Muscle layer of duodenum (tissue), 2 donors: ENCODE measurements around the gene IL17RC.

Experiments used
- H3K27ac ChIP-seq: one replicate; pipeline ENCODE4 v1.7.0; 2013; ENCODE audit warnings: mild to moderate bottlenecking, low read length
- H3K27me3 ChIP-seq: one replicate; pipeline ENCODE4 v1.7.0; 2013; ENCODE audit warnings: low read depth, mild to moderate bottlenecking, control low read depth, low read length
- H3K36me3 ChIP-seq, 2 donors: one replicate each; pipeline ENCODE4 v1.7.0; 2013; ENCODE audit warnings: low read length in 2 of 2, control low read depth in 1 of 2, mild to moderate bottlenecking in 1 of 2; ENCODE audit not compliant: insufficient read depth in 2 of 2, control insufficient read depth in 1 of 2
- H3K4me1 ChIP-seq, 2 donors: one replicate each; pipeline ENCODE4 v1.7.0; 2013; ENCODE audit warnings: low read length in 2 of 2, mild to moderate bottlenecking in 2 of 2, control low read depth in 1 of 2, moderate library complexity in 1 of 2; ENCODE audit not compliant: insufficient read depth in 2 of 2, control insufficient read depth in 1 of 2
- H3K4me3 ChIP-seq, 2 donors: one replicate each; pipeline ENCODE4 v1.7.0; 2013; ENCODE audit warnings: low read length in 2 of 2, low read depth in 1 of 2, mild to moderate bottlenecking in 1 of 2
- H3K9me3 ChIP-seq, 2 donors: one replicate each; pipeline ENCODE4 v1.7.0; 2013; ENCODE audit warnings: low read length in 2 of 2, control low read depth in 1 of 2, mild to moderate bottlenecking in 1 of 2; ENCODE audit not compliant: control insufficient read depth in 1 of 2
- donor health status: healthy.

Gene IL17RC

DNA sequence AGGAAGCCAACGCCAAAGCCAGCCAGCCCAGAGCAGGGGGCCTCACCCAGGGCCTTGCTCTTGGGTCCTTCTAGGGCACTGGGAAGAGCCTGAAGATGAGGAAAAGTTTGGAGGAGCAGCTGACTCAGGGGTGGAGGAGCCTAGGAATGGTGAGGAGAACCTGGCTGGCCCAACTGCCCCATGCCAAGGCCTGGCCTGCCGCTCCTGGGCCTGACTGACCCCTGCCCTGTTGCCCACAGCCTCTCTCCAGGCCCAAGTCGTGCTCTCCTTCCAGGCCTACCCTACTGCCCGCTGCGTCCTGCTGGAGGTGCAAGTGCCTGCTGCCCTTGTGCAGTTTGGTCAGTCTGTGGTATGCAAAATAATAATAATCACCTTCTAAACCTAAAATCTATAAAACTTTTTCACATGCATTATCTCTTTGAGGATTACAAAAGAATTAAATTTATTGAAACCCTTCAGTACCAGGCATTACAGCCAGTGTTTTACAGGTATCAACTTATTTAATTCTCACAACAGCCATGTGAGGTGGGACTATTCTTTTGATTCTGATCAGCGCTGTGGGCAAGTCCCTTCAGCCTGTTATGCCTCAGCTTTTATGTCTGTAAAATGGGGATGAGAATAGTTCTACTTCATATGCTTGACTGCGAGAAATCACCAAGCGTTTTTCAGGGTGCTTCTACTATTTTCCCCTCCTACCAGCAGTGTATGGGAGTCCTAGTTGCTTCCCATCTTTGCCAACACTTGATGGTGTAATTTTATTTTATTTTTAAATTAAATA, 1.6 kb downstream of the IL17RC start:
- Histone ChIP-seq H3K9me3 (no peaks in the 10 kb centered on the region), H3K4me1 (peaks cover 21 to 36% of the 10 kb centered on the region in 2 donors), H3K4me3 (peak overlapping the region in 1 of 2 donors; percentile 63), H3K27ac (no peak overlapping the region), H3K36me3 (peaks cover 3 to 6% of the 10 kb centered on the region in 2 donors), H3K27me3 (no peaks in the 10 kb centered on the region)

DNA sequence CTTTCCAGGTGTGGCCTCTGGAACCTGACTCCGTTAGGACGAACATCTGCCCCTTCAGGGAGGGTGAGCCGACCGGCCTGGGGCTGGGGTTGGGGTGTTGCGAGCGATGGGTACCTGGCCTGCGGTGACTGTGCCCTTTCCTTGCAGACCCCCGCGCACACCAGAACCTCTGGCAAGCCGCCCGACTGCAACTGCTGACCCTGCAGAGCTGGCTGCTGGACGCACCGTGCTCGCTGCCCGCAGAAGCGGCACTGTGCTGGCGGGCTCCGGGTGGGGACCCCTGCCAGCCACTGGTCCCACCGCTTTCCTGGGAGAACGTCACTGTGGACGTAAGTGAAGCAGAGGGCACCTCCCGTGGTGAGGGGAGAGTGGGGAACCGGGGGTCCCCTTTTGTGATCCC, 11.3 kb downstream of the IL17RC start:
- H3K27ac ChIP-seq: no peak overlapping the region
- H3K4me3 ChIP-seq: no peak overlapping the region
- H3K9me3 ChIP-seq: no peaks in the 10 kb centered on the region
- peaks cover 0 to 4% of the 10 kb centered on the region in 2 donors for H3K4me1 ChIP-seq
- H3K27me3 ChIP-seq: no peaks in the 10 kb centered on the region
- H3K36me3 ChIP-seq: peaks cover 19 to 50% of the 10 kb centered on the region in 2 donors

DNA sequence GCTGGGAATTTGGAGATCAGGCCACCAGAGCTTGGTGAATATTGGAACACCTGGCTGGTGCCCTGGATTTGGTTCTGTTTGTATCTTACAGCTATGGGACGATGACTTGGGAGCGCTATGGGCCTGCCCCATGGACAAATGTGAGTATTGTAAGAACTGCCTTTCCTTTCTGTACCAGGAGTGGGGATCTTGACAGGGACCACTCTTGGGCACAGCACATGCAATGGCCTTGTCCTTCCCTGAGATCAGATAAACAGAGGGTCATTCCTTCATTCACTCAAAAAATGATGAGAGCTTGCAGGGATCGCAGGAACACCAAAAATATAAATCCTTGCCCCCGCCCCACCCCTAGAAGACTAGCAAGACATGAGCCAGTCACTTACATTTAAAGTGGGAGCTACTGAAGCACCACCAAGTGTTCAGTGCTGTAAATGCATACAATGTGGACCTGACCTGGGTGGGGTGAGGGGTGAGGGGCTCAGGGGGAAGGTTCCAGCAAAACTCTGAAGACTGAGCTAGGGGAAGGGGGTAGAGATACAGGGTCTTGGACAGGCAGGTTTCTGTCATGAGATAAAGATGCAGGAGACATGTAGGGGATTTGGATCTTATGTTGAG, 14.0 kb downstream of the IL17RC start:
- Histone ChIP-seq H3K36me3 (peaks cover 22 to 27% of the 10 kb centered on the region in 2 donors), H3K9me3 (no peaks in the 10 kb centered on the region), H3K4me3 (no peak overlapping the region), H3K27ac (no peak overlapping the region), H3K27me3 (no peaks in the 10 kb centered on the region), H3K4me1 (peaks cover 15 to 21% of the 10 kb centered on the region in 2 donors)

DNA sequence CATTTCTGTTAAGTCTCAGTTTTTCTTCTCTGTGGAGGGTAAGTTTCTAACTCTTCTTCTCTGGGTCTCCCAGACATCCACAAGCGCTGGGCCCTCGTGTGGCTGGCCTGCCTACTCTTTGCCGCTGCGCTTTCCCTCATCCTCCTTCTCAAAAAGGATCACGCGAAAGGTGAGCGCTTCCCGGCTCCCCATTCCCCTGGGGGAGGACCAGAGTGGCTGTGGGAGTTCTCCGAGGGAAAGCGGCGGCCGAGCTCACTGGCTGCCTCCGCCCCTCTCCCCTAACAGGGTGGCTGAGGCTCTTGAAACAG, 15.6 kb downstream of the IL17RC start:
- peak overlapping the region; percentile 79 for H3K27ac ChIP-seq
- H3K36me3 ChIP-seq: peaks cover 29% of the 10 kb centered on the region in 2 donors
- H3K4me3 ChIP-seq: peak overlapping the region; percentile 81 to 88
- H3K4me1 ChIP-seq: peaks cover 15 to 21% of the 10 kb centered on the region in 2 donors
- H3K9me3 ChIP-seq: no peaks in the 10 kb centered on the region
- H3K27me3 ChIP-seq: no peaks in the 10 kb centered on the region

DNA sequence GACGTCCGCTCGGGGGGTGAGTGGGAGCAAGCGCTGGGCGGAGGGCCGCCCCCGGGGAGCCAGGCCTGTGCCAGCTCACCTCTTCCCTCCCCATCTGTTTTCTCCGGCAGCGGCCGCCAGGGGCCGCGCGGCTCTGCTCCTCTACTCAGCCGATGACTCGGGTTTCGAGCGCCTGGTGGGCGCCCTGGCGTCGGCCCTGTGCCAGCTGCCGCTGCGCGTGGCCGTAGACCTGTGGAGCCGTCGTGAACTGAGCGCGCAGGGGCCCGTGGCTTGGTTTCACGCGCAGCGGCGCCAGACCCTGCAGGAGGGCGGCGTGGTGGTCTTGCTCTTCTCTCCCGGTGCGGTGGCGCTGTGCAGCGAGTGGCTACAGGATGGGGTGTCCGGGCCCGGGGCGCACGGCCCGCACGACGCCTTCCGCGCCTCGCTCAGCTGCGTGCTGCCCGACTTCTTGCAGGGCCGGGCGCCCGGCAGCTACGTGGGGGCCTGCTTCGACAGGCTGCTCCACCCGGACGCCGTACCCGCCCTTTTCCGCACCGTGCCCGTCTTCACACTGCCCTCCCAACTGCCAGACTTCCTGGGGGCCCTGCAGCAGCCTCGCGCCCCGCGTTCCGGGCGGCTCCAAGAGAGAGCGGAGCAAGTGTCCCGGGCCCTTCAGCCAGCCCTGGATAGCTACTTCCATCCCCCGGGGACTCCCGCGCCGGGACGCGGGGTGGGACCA, 16.1 kb downstream of the IL17RC start:
- peaks cover 32% of the 10 kb centered on the region in 2 donors for H3K36me3 ChIP-seq
- H3K27ac ChIP-seq: peak overlapping the region; percentile 79
- H3K4me3 ChIP-seq: peak overlapping the region; percentile 81 to 88
- H3K4me1 ChIP-seq: peaks cover 15 to 21% of the 10 kb centered on the region in 2 donors
- H3K9me3 ChIP-seq: no peaks in the 10 kb centered on the region
- no peaks in the 10 kb centered on the region for H3K27me3 ChIP-seq

DNA sequence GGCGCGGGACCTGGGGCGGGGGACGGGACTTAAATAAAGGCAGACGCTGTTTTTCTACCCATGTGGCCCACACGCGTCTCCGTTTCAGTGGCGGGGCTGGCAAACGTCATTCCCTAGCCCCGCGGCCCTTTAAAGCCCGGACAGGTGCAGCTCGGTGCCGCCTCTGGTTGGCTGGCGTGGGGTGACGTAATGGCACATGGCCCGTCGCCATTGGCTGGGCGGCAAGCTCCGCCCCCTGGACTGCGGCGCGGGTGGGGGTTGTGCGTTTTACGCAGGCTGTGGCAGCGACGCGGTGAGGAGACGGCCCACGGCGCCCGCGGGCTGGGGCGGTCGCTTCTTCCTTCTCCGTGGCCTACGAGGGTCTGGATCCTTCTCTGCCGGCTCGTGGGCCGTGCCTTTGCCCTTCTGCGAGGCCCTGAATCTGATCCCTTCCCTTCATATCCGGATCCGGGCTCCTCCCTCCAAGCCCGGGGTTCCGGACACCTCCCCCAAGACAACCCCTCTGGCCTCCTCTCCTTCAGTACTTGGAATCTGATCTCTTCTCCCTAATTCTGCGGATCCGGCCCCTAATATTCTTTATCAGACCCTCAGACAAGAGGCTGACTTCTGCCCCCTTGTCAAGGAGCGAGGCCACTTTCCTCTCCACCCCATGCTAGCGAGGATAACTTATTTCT, 16.8 kb downstream of the IL17RC start, which contains the start of gene CRELD1:
CRELD1 (plus strand) TSS at position 274 of the 674 bp plus-strand sequence. CDS start 605 bp downstream, outside the sequence.
- H3K9me3 ChIP-seq: no peaks in the 10 kb centered on the region
- peaks cover 29 to 30% of the 10 kb centered on the region in 2 donors for H3K36me3 ChIP-seq
- peaks cover 15 to 21% of the 10 kb centered on the region in 2 donors for H3K4me1 ChIP-seq

DNA sequence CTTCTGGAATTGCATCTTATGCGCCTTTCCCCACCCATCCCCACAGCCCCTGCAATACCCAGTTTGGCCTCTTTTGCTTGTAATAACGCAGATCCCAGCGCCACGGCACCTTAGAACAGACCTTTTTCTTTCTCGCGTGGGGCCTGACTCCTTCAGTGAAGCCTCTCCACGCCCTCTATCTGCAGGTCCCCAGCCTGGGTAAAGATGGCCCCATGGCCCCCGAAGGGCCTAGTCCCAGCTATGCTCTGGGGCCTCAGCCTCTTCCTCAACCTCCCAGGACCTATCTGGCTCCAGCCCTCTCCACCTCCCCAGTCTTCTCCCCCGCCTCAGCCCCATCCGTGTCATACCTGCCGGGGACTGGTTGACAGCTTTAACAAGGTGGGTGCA, 17.3 kb downstream of the IL17RC start:
- H3K4me1 ChIP-seq: peaks cover 15 to 21% of the 10 kb centered on the region in 2 donors
- no peaks in the 10 kb centered on the region for H3K27me3 ChIP-seq
- peak overlapping the region; percentile 81 to 88 for H3K4me3 ChIP-seq
- H3K9me3 ChIP-seq: no peaks in the 10 kb centered on the region
- peaks cover 28 to 29% of the 10 kb centered on the region in 2 donors for H3K36me3 ChIP-seq
- H3K27ac ChIP-seq: peak overlapping the region; percentile 95

More for the DNA sequence above, 16.8 kb downstream of the IL17RC start, which contains the start of gene CRELD1:
- Histone ChIP-seq H3K4me3 (peak within 1 kb of the TSS; percentile 81 to 88), H3K27ac (peak within 1 kb of the TSS; percentile 95), H3K27me3 (no peaks in the 10 kb centered on the region)

DNA sequence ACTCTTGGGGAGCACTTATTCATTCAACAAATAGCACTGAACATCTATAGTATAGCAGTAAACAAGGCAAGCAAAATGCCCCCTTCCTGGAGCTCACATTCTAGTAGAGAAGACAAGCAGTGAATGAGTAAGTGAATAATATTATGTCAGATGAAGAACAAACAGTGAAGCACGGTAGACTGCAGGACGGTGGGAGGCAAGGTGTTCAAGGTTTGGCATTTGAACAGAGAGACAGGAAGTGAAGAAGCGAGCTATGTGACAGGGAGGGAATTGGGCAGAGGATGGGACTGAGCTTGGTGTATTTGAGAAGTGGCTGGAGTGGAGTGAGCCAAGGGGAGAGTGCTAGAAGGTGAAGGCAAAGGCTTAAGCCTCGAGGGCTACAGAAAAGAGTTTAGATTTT, 18.1 kb downstream of the IL17RC start:
- Histone ChIP-seq H3K9me3 (no peaks in the 10 kb centered on the region), H3K4me3 (peak overlapping the region; percentile 81 to 88), H3K27me3 (no peaks in the 10 kb centered on the region), H3K36me3 (peaks cover 20 to 24% of the 10 kb centered on the region in 2 donors), H3K4me1 (peaks cover 15 to 21% of the 10 kb centered on the region in 2 donors), H3K27ac (no peak overlapping the region)

DNA sequence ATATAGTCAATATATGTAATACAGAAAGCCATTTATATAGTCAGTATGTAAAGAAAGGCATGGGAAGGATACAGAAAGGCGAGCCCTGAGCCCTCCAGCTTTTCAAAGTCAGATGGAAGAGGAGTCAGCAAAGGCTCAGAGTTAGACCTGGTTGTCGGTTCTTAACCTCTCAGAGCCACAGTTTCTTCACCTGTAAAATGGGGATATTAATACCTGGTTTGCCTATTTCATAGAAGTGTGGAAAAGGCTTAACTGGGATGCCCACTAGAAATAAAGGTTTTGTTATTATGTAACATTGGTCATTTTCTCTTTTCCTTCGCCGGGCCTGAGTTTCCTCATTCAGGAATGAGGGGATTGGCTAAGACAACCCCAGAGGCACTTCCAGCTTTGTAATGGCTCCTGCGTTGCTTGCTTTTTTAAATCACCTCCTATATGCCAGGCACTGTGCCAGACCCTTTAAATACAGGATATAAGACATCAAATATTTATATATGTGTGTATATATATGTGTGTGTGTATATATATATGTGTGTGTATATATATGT, 19.1 kb downstream of the IL17RC start:
- no peaks in the 10 kb centered on the region for H3K9me3 ChIP-seq
- no peak overlapping the region for H3K27ac ChIP-seq
- no peak overlapping the region for H3K4me3 ChIP-seq
- H3K36me3 ChIP-seq: peaks cover 17 to 18% of the 10 kb centered on the region in 2 donors
- no peaks in the 10 kb centered on the region for H3K27me3 ChIP-seq
- peaks cover 15 to 21% of the 10 kb centered on the region in 2 donors for H3K4me1 ChIP-seq

DNA sequence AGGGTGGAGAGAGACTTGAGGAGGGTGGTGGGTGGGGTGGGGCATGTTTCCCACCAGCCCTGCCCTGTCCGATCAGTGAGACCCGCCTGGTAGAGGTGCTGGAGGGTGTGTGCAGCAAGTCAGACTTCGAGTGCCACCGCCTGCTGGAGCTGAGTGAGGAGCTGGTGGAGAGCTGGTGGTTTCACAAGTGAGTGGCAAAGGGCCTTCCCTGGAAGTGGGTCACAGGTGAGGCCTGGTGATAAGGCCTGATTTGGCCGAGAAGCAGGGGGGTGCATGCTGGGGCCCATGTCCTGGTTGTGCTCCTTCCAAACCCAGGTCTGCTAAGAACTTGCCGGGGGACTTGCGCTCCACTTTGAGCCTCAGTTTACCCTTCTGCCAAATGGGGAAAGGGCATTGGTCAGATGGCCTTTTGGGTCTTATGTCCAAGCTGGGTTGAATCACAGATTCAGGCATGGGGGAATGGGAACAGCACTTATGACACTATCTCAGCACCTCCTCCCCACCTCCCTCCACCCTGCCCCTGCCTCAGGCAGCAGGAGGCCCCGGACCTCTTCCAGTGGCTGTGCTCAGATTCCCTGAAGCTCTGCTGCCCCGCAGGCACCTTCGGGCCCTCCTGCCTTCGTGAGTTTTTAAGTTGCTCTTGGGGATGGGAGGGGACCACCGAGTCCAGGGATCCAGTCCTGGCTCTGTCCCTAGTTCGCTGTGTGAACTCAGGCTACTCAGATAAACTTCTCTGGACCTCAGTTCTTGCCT, 20.8 kb downstream of the IL17RC start:
- H3K27ac ChIP-seq: no peak overlapping the region
- no peaks in the 10 kb centered on the region for H3K27me3 ChIP-seq
- H3K36me3 ChIP-seq: peaks cover 18 to 23% of the 10 kb centered on the region in 2 donors
- H3K9me3 ChIP-seq: no peaks in the 10 kb centered on the region
- H3K4me1 ChIP-seq: peaks cover 15 to 18% of the 10 kb centered on the region in 2 donors
- H3K4me3 ChIP-seq: no peak overlapping the region
